Fibroblast of upper back skin (primary cell): Measurements from ENCODE around the gene CLDN34.

Experiments used
- DNase-seq: peaks from one replicate; pipeline ENCODE4 v3.0.0-alpha.2; 2013

Gene CLDN34

GRCh38 chrX:9966775-9967408, at the start of gene CLDN34:
CLDN34 (plus strand) TSS chrX:9967358; CDS start chrX:9967358, 0 bp downstream.
- no peak for DNase-seq

- DNase-seq: no peak
Measured at GRCh38 chrX:9917861-9918260, 49.3 kb upstream of the CLDN34 start.

GRCh38 chrX:9919632-9920172, 47.5 kb upstream of the CLDN34 start:
- DNase-seq: no peak

- DNase-seq: no peak
Measured at GRCh38 chrX:9921407-9921806, 45.8 kb upstream of the CLDN34 start.

- no peak for DNase-seq
Measured at GRCh38 chrX:9923357-9923756, 43.8 kb upstream of the CLDN34 start.

- DNase-seq: no peak
Measured at GRCh38 chrX:9926002-9926401, 41.2 kb upstream of the CLDN34 start.

GRCh38 chrX:9927698-9928482, 39.3 kb upstream of the CLDN34 start:
- DNase-seq: no peak

GRCh38 chrX:9935436-9935835, 31.7 kb upstream of the CLDN34 start:
- DNase-seq: no peak

- no peak for DNase-seq
Measured at GRCh38 chrX:9937761-9938160, 29.4 kb upstream of the CLDN34 start.

- DNase-seq: no peak
Measured at GRCh38 chrX:9938516-9938915, 28.6 kb upstream of the CLDN34 start.

- peak; percentile 34 for DNase-seq
Measured at GRCh38 chrX:9940421-9940820, 26.7 kb upstream of the CLDN34 start.

- no peak for DNase-seq
Measured at GRCh38 chrX:9942086-9942485, 25.1 kb upstream of the CLDN34 start.

- DNase-seq: no peak
Measured at GRCh38 chrX:9943420-9943819, 23.7 kb upstream of the CLDN34 start.

GRCh38 chrX:9947131-9947794, 19.9 kb upstream of the CLDN34 start:
- DNase-seq: no peak

- DNase-seq: peak; percentile 25
Measured at GRCh38 chrX:9948406-9948805, 18.8 kb upstream of the CLDN34 start.

- no peak for DNase-seq
Measured at GRCh38 chrX:9952300-9952699, 14.9 kb upstream of the CLDN34 start.

- no peak for DNase-seq
Measured at GRCh38 chrX:9953396-9953795, 13.8 kb upstream of the CLDN34 start.

- peak; percentile 65 for DNase-seq
Measured at GRCh38 chrX:9955506-9955905, 11.7 kb upstream of the CLDN34 start.

- no peak for DNase-seq
Measured at GRCh38 chrX:9957743-9958142, 9.4 kb upstream of the CLDN34 start.

GRCh38 chrX:9958183-9958582, 9.0 kb upstream of the CLDN34 start:
- no peak for DNase-seq

GRCh38 chrX:9961750-9962149, 5.4 kb upstream of the CLDN34 start:
- no peak for DNase-seq

- DNase-seq: no peak
Measured at GRCh38 chrX:9977635-9978034, 10.5 kb downstream of the CLDN34 start.

- no peak for DNase-seq
Measured at GRCh38 chrX:9980401-9980800, 13.2 kb downstream of the CLDN34 start.

GRCh38 chrX:9980927-9981326, 13.8 kb downstream of the CLDN34 start:
- no peak for DNase-seq
